GM18519 (cell line): Measurements from ENCODE around the gene ZDHHC1.
"Not testable (repeated sequence)": the region's sequence is repeated elsewhere in the genome, so short reads cannot be mapped to it uniquely, and the experiment has no call there.

Source experiments
- ATAC-seq: cut with Tn5 transposase; IDR thresholded peaks from one replicate; pipeline ENCODE4 v1.9.1; 2021; ENCODE audit warnings: mild to moderate bottlenecking, moderate library complexity; ENCODE audit not compliant: unreplicated experiment, low FRiP score

Gene ZDHHC1

GRCh38 chr16:67431775-67432505, 15.7 kb upstream of the ZDHHC1 start:
- no peak for ATAC-seq

DNA sequence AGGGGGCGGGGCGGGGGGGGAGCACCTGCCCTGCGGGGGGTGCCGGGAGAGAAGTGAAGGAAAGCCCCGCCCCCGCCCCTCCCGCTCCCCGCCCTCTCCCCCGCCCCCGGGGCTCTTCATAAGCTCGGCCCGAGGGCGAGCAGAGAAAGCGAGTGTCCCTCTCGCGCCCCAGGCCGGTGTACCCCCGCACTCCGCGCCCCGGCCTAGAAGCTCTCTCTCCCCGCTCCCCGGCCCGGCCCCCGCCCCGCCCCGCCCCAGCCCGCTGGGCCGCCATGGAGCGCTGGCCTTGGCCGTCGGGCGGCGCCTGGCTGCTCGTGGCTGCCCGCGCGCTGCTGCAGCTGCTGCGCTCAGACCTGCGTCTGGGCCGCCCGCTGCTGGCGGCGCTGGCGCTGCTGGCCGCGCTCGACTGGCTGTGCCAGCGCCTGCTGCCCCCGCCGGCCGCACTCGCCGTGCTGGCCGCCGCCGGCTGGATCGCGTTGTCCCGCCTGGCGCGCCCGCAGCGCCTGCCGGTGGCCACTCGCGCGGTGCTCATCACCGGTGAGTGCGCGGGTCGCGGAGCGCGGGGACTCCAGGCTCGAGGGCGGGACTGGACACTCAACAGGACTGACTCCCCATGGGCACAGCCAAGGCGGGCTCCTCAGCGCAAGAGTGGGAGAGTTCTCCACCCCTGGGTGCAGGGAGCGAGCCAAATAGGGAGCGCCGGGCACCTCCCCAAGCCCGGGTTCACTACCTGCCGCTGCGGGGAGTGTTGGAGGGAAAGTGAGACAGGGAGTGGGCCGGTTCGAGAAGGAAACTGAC, 14.9 kb upstream of the ZDHHC1 start, which contains the start of gene HSD11B2:
HSD11B2 (plus strand) TSS at position 145 of the 798 bp plus-strand sequence; CDS start at position 273, 128 bp downstream.
- no peak for ATAC-seq

GRCh38 chr16:67430504-67430976, 14.3 kb upstream of the ZDHHC1 start:
- no peak for ATAC-seq

GRCh38 chr16:67429799-67430503, 13.7 kb upstream of the ZDHHC1 start:
- no peak for ATAC-seq

- ATAC-seq, result no peak
Observed at GRCh38 chr16:67429053-67429798, 12.9 kb upstream of the ZDHHC1 start.

- ATAC-seq, result no peak
Observed at GRCh38 chr16:67428146-67428731, 12.0 kb upstream of the ZDHHC1 start.

DNA sequence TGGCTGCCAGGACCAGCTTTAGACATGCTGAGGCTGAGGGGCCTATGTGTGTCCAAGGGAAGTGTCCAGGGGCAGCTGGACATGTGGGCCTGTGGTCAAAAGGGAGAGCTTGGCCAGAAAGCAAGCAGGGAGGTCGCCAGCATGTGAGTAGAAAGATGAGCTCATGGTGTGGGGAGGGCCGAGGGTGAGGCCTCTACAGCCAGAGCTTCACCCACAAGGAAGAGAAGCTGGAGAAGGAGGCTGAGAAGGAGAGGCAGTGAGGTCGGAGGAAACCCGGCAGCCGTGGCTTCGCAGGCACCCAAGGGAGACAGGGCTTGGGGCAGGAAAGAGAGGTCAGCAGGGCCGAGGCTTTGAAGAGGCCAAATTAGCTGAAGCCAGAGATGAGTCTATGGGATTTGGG, 10.7 kb upstream of the ZDHHC1 start:
- no peak for ATAC-seq

DNA sequence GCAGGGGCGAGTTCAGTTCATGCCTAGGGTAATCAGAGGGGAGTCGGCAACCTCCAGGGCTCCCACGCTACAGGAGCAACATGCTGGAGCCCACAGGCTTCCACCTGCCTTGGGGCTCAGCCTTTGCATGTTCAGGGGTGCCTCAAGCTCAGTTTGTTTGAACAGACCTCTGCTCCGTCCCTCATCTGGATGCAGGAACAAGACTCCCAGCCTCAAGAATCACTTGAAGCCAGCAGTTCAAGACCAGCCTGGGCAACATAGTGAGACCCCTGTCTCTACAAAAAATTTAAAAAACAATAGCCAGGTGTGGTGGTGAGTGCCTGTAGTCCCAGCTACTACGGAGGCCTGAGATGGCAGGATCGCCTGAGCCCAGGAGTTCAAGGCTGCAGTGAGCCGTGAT, 9.7 kb upstream of the ZDHHC1 start:
- no peak for ATAC-seq

DNA sequence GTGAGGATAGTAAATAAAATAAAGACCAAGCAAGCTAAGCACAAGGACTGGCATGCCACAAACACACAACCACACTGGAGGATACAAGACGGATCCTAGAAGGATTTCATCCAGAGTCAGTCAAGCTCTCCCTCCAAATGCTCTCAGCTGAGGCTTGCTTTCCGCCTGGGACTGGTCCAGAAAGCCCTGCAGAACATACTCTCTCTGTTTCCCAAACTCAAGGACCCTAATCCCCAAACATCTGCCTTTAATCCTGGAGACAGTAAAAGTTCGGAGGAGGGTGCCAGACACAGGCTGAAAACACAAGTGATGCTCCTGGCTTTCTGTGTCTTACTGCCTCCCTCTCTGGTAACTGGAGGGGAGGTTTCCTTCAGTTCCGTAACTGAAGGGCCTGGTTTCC, 9.3 kb upstream of the ZDHHC1 start:
- ATAC-seq, result no peak

DNA sequence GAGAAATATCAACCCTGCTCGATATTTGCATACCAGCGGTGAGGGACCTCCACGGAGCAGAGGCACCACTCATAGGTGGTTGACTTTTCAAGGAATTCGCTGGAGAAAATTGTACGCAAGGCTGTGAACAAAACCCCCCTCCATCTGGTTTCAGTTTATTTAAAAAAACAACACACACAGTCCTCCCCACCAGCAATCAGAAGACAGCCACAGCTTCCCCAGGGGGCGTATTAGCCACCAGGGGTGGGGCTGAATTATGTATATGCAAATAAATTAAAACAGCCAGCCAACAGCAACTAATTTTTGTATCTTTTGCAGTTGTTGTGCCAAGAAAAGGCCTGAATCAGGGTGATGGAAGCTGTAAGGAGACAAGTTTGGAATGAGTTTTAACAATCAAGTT, 8.8 kb upstream of the ZDHHC1 start:
- ATAC-seq, result no peak

- ATAC-seq, result no peak
Observed at GRCh38 chr16:67424261-67424615, 8.0 kb upstream of the ZDHHC1 start.

DNA sequence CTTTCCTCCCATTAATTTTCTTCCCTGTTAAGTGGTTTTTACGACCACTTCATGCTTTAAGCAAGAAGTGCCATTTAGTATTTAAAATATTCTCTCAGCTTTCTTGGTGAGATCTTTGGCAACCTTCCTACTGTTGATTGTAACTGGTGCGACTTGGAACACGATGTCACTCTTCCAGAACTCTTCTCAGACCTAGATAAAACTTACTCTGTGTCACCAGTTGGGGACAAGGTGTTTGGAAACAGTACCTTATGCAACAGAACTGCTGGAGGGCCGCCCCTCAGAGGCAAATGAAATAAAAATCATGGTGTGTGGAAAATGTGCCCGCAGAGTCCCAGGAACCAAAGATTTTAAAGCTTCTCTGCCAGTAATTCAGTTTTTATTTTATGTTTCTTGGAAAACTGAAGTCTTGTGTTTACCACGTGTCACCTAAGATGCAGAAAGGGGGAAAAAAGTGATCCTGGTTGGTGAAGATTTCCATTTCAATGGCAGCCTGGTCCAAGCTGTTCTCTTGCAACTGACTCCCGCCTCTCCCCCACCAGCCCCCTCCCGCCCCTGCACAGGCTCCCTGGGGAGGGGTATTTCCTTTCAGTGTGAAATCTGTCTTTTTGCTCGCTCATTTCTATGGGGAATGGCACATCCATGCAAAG, 7.5 kb upstream of the ZDHHC1 start:
- ATAC-seq, result no peak

DNA sequence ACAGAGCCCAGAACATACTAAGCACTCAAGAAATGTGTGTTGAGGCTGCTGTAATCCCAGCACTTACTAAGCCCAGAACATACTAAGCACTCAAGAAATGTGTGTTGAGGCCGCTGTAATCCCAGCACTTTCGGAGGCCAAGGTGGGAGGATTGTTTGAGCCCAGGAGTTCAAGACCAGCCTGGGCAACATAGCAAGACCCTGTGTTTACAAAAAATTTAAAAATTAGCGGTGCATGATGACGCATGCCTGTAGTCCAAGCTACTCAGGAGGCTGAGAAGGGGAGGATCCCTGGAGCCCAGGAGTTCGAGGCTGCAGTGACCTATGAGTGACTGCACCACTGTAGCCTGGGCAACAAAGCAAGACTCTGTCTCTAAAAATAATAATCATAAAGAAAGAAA, 6.7 kb upstream of the ZDHHC1 start:
- ATAC-seq, result no peak

DNA sequence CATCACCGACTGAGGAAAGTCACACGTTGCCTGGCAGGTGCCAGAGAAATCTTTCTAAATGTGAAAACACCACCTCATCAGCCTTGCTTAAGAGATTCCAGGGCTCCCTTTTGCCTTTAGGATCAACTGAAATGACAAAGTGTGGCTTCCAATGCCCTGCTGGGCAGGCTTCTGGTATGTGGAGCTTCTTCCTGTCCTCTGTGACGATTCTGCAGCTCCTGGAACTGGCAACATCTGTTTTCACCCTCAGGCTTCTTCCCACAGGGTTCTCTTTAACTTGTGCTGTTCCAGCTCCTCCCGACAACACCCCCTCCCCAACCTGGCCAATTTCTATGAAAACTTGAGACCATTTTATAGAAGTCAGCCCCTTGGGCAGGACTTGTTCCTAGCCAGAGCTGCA, 4.8 kb upstream of the ZDHHC1 start:
- no peak for ATAC-seq

- ATAC-seq, result no peak
Observed at GRCh38 chr16:67419931-67420330, 3.7 kb upstream of the ZDHHC1 start.

DNA sequence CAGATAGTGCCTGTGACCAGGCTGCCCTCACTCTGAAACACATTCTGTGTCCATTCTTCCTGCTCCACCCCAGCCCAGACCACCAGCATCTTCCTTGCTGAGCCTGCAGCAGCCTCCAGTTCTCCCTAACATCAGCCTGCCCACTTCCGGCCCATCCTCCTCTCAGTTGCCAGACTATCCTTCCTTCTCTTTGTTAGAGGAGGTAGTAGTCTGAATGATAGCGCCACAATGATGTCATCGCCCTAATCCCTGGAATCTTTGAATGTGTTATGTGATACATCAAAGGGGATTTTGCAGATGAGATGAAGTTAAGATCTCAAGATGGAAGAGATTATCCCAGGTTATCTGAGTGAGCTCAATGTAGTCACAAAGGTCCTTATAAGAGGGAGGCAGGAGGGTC, 3.2 kb upstream of the ZDHHC1 start:
- no peak for ATAC-seq

DNA sequence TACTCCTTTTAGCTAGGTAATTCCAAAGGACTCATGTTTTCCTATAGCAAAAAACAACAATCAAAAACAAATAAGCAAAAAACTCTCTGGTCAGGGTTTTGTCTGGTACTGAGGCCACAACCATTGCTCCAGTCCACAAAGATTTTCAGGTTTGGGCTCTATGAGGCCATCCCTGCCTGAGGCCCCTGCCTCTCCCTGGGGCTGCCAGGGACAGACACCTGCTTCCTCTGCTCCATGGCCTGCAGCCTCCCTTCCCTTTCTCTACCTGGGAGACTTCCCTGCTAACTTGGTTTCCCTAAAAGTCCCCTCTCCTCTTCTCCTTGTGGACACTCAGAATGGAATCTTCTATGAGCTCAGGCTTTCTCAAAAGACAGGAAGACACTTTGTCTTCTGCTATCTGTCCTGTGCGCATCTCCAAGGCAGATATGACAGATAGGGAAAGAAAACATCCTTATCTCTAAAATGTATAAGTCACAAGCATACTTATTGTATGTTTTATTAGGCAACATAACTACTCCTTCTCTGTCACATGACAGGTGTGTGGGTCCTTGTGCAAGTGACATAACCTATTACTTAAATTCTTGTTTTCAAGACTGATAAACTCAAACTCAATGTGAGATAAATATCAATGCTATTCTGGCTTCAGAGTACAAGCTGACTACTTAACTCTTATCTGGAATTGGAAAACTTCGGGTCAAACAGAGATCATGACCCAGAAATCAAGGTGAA, 1.2 kb upstream of the ZDHHC1 start:
- ATAC-seq, result no peak

DNA sequence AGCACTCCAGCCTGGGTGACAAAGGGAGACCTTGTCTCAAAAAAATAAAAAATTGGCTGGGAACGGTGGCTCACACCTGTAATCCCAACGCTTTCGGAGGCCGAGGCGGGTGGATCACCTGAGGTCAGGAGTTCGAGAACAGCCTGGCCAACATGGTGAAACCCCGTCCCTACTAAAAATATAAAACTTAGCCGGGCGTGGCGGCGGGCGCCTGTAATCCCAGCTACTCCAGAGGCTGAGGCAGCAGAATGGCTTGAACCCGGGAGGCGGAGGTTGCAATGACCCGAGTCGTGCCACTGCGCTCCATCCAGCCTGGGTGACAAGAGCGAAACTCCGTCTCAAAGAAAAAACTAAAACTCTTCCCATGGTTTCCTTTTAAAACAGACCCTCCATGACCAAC, 856 bp downstream of the ZDHHC1 start:
- not testable (repeated sequence) for ATAC-seq
